Measurements from ENCODE around the gene AMH. TPM values are rescaled to one million over a fixed set of nuclear protein-coding genes. Genes with fewer than 3 reads are reported as not detected.

Gene AMH
- polyA plus RNA-seq, 3 donors, result 0.12 TPM; not detected in 2

DNA sequence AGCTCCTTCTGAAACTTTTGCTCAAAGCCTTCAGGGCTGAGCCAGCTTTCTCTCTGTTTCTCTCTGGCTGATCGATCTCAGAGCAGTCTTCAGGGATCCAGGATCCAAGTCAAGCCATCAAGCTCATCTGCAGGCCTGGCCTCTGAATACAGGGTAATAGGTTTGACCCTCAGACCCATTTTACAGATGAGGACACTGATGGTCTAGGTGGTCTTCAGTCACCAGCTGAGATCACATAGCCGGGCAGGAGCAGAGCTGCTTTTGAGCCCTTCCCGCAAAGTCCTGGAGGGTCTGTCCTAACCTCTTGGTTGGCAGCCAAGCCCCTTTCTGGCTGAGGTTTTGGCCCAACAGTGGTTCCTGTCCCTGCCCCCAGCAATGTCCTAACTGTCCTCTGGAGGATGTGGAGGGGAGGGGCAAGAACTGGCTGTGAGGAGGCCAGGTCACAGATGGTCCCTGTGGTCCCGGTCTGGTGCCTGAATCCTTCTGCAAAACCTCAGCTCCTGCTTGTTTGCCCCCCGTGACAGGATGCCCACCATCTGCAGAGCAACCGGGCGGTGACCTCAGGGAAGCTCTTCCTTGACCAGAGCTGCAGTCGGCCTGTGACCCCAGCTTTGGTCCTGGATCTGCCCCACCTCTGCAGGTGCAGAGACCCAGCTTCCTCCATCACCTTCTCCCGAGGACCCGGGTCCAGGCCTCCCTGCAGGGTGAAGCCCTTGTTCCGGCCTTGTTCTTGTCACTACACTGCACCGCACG lies 38.6 kb downstream of the AMH start:
- Histone ChIP-seq H3K79me2 (ENCODE audit: insufficient read depth, low read length) (peaks cover 32% of the 10 kb centered on the region), H3K4me2 (replicated peaks; ENCODE audit: extremely low read depth, low read length, poor library complexity, severe bottlenecking) (peak overlapping the region; percentile 85), H3K27ac (ENCODE audit: low read depth in 1 of 2, low read length in 2 of 2) (no peak overlapping the region), H2AFZ (ENCODE audit: insufficient read depth, low read depth, low read length, poor library complexity, severe bottlenecking) (no peak overlapping the region), H4K20me1 (ENCODE audit: insufficient read depth, low read length) (peaks cover 24% of the 10 kb centered on the region), H3K27me3 (ENCODE audit: control insufficient read depth in 2 of 2, insufficient read depth in 2 of 2, low read length in 2 of 2) (no peaks in the 10 kb centered on the region), H3K36me3 (replicated peaks in 1 of 2; ENCODE audit: control insufficient read depth in 1 of 2, insufficient read depth in 2 of 2, low read length in 2 of 2) (peaks cover 3 to 8% of the 10 kb centered on the region in 2 donors), H3K9me3 (replicated peaks in 1 of 2; ENCODE audit: control insufficient read depth in 1 of 2, insufficient read depth in 1 of 2, low read length in 2 of 2) (no peaks in the 10 kb centered on the region), H3K4me1 (ENCODE audit: control insufficient read depth in 1 of 2, insufficient read depth in 2 of 2, low read length in 2 of 2) (peaks cover 49 to 77% of the 10 kb centered on the region in 2 donors), H3K9ac (ENCODE audit: insufficient read depth, low read length, poor library complexity, severe bottlenecking) (no peak overlapping the region), H3K4me3 (replicated peaks in 1 of 3; ENCODE audit: low read depth in 2 of 3, low read length in 3 of 3) (peak overlapping the region in 1 of 3 experiments; percentile 51)
- peaks cover 0 to 2% (median 0%) of the 10 kb centered on the region in 7 donors for H3K9me3 Mint-ChIP-seq
- DNase-seq, result peak in 2 of 3 donors; percentile 13 to 28
- H3K4me3 Mint-ChIP-seq, result peak overlapping the region; percentile 57 to 71
- H3K36me3 Mint-ChIP-seq, result peaks cover 6 to 18% of the 10 kb centered on the region in 2 donors
- 24% methylated on average over 11 of the region's 13 CpGs for WGBS (ENCODE audit: insufficient coverage)
- intact Hi-C loops (cut with micrococcal nuclease), result loop anchor here in 1 of 2 donors (10.0 kb wide), 1 partner anchor 107 kb away; no protein-coding TSS in a partner anchor
- H3K27ac Mint-ChIP-seq, result peak overlapping the region in 5 of 7 donors; percentile 10 to 96 (median 77)
- H3K4me1 Mint-ChIP-seq, result peaks cover 57% of the 10 kb centered on the region
- H3K27me3 Mint-ChIP-seq (ENCODE audit: low read depth in 3 of 3), result peaks cover 4 to 14% (median 5%) of the 10 kb centered on the region in 3 donors
- TF ChIP-seq, protein P1, sequence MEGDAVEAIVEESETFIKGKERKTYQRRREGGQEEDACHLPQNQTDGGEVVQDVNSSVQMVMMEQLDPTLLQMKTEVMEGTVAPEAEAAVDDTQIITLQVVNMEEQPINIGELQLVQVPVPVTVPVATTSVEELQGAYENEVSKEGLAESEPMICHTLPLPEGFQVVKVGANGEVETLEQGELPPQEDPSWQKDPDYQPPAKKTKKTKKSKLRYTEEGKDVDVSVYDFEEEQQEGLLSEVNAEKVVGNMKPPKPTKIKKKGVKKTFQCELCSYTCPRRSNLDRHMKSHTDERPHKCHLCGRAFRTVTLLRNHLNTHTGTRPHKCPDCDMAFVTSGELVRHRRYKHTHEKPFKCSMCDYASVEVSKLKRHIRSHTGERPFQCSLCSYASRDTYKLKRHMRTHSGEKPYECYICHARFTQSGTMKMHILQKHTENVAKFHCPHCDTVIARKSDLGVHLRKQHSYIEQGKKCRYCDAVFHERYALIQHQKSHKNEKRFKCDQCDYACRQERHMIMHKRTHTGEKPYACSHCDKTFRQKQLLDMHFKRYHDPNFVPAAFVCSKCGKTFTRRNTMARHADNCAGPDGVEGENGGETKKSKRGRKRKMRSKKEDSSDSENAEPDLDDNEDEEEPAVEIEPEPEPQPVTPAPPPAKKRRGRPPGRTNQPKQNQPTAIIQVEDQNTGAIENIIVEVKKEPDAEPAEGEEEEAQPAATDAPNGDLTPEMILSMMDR (IDR thresholded peaks at IDR 0.05), result no peak

GRCh38 chr19:2288338-2288817 lies 39.3 kb downstream of the AMH start:
- Histone ChIP-seq H3K4me1 (ENCODE audit: control insufficient read depth in 1 of 2, insufficient read depth in 2 of 2, low read length in 2 of 2) (peaks cover 43 to 77% of the 10 kb centered on the region in 2 donors), H3K79me2 (ENCODE audit: insufficient read depth, low read length) (peaks cover 34% of the 10 kb centered on the region), H3K36me3 (replicated peaks in 1 of 2; ENCODE audit: control insufficient read depth in 1 of 2, insufficient read depth in 2 of 2, low read length in 2 of 2) (peaks cover 4 to 13% of the 10 kb centered on the region in 2 donors), H2AFZ (ENCODE audit: insufficient read depth, low read depth, low read length, poor library complexity, severe bottlenecking) (no peak overlapping the region), H3K4me2 (replicated peaks; ENCODE audit: extremely low read depth, low read length, poor library complexity, severe bottlenecking) (peak overlapping the region; percentile 85), H3K27ac (ENCODE audit: low read depth in 1 of 2, low read length in 2 of 2) (peak overlapping the region in 1 of 2 donors; percentile 96), H3K4me3 (replicated peaks in 1 of 3; ENCODE audit: low read depth in 2 of 3, low read length in 3 of 3) (peak overlapping the region in 1 of 3 experiments; percentile 82), H3K9me3 (replicated peaks in 1 of 2; ENCODE audit: control insufficient read depth in 1 of 2, insufficient read depth in 1 of 2, low read length in 2 of 2) (no peaks in the 10 kb centered on the region), H3K9ac (ENCODE audit: insufficient read depth, low read length, poor library complexity, severe bottlenecking) (peak overlapping the region; percentile 92), H4K20me1 (ENCODE audit: insufficient read depth, low read length) (peaks cover 30% of the 10 kb centered on the region), H3K27me3 (ENCODE audit: control insufficient read depth in 2 of 2, insufficient read depth in 2 of 2, low read length in 2 of 2) (no peaks in the 10 kb centered on the region)
- H3K4me3 Mint-ChIP-seq, result peak overlapping the region; percentile 57 to 91
- TF ChIP-seq, protein P1 (IDR thresholded peaks at IDR 0.05), result no peak
- peaks cover 4 to 17% (median 7%) of the 10 kb centered on the region in 3 donors for H3K27me3 Mint-ChIP-seq (ENCODE audit: low read depth in 3 of 3)
- WGBS (ENCODE audit: insufficient coverage), result 74% methylated on average over 17 of the region's 17 CpGs
- intact Hi-C loops (cut with micrococcal nuclease), result loop anchor here in 1 of 2 donors (10.0 kb wide), 1 partner anchor 106 kb away; no protein-coding TSS in a partner anchor
- peaks cover 59% of the 10 kb centered on the region for H3K4me1 Mint-ChIP-seq
- H3K36me3 Mint-ChIP-seq, result peaks cover 11 to 24% of the 10 kb centered on the region in 2 donors
- peak in 1 of 3 donors; percentile 6 for DNase-seq
- peak overlapping the region; percentile 75 to 97 (median 96) for H3K27ac Mint-ChIP-seq
- H3K9me3 Mint-ChIP-seq, result peaks cover 0 to 3% (median 0%) of the 10 kb centered on the region in 7 donors

Measured in CD14-positive monocyte (primary cell).